Endometrium (tissue), 2 donors: ENCODE data around the gene PDE9A.
A peak's percentile ranks its signal among the peaks of the same experiment; 100 is the strongest.

ENCODE experiments used
- FAIRE-seq: peaks from 2 replicates; lab custom pipeline; 2012; peaks lifted over from hg19 to GRCh38; lab: Jason Lieb, UNC
- donor health status: control.
- donor health status: control.

The PDE9A gene

GRCh38 chr21:42673633-42674328 lies 20.4 kb downstream of the PDE9A start:
- FAIRE-seq: no peak

- peak; percentile 58 for FAIRE-seq
Observed at GRCh38 chr21:42674351-42674940, 21.0 kb downstream of the PDE9A start.

- no peak for FAIRE-seq
Observed at GRCh38 chr21:42675403-42675802, 22.0 kb downstream of the PDE9A start.

- no peak for FAIRE-seq
Observed at GRCh38 chr21:42676808-42677207, 23.4 kb downstream of the PDE9A start.

GRCh38 chr21:42677339-42678321 lies 24.2 kb downstream of the PDE9A start:
- no peak for FAIRE-seq

- no peak for FAIRE-seq
Observed at GRCh38 chr21:42678618-42679295, 25.3 kb downstream of the PDE9A start.

- no peak for FAIRE-seq
Observed at GRCh38 chr21:42679319-42680057, 26.1 kb downstream of the PDE9A start.

GRCh38 chr21:42680058-42680330 lies 26.6 kb downstream of the PDE9A start:
- no peak for FAIRE-seq

- FAIRE-seq: no peak
Observed at GRCh38 chr21:42680429-42680828, 27.0 kb downstream of the PDE9A start.

- no peak for FAIRE-seq
Observed at GRCh38 chr21:42681296-42682206, 28.1 kb downstream of the PDE9A start.

- no peak for FAIRE-seq
Observed at GRCh38 chr21:42682661-42683210, 29.3 kb downstream of the PDE9A start.

- no peak for FAIRE-seq
Observed at GRCh38 chr21:42683371-42684108, 30.1 kb downstream of the PDE9A start.

GRCh38 chr21:42684109-42684916 lies 30.9 kb downstream of the PDE9A start:
- FAIRE-seq: no peak

GRCh38 chr21:42685036-42685435 lies 31.6 kb downstream of the PDE9A start:
- FAIRE-seq: no peak

- FAIRE-seq: no peak
Observed at GRCh38 chr21:42685954-42686500, 32.6 kb downstream of the PDE9A start.

- no peak for FAIRE-seq
Observed at GRCh38 chr21:42687796-42688195, 34.4 kb downstream of the PDE9A start.

- no peak for FAIRE-seq
Observed at GRCh38 chr21:42688226-42688840, 34.9 kb downstream of the PDE9A start.

- FAIRE-seq: no peak
Observed at GRCh38 chr21:42688841-42689371, 35.5 kb downstream of the PDE9A start.
